WERI-Rb-1 (cell line): Measurements from ENCODE around the gene NAXD.
"Not testable (repeated sequence)": the region's sequence is repeated elsewhere in the genome, so short reads cannot be mapped to it uniquely, and the experiment has no call there.

Experiments
- DNase-seq: peaks from one replicate; pipeline ENCODE4 v3.0.0-alpha.2; 2020
- H3K27ac ChIP-seq: fragments of 250-450 bp; sonication (Bioruptor Pico); 2 replicates; pipeline ENCODE4 v1.5.1; 2020; ENCODE audit warnings: mild to moderate bottlenecking, moderate library complexity
- H3K27me3 ChIP-seq: fragments of 250-450 bp; sonication (Bioruptor Pico); 2 replicates; pipeline ENCODE4 v1.5.1; 2021; ENCODE audit warnings: mild to moderate bottlenecking, low read depth, moderate library complexity; ENCODE audit not compliant: insufficient read depth, severe bottlenecking
- H3K36me3 ChIP-seq: fragments of 250-450 bp; sonication (Bioruptor Pico); 2 replicates; pipeline ENCODE4 v1.5.1; 2020; ENCODE audit warnings: mild to moderate bottlenecking, moderate library complexity
- H3K4me3 ChIP-seq: 2 replicates; pipeline ENCODE4 v1.5.1; 2011; ENCODE audit warnings: low read depth, mild to moderate bottlenecking, control low read depth, low read length
- H3K9me3 ChIP-seq: fragments of 250-450 bp; sonication (Bioruptor Pico); 2 replicates; pipeline ENCODE4 v1.5.1; 2021; ENCODE audit warnings: mild to moderate bottlenecking, moderate library complexity; ENCODE audit not compliant: severe bottlenecking
- TF ChIP-seq, protein P1 (sequence below): IDR thresholded peaks from 2 replicates; pipeline ENCODE4 v1.5.1; 2011; ENCODE audit warnings: low read depth, mild to moderate bottlenecking, control low read depth, inconsistent platforms, low read length

NAXD gene

DNA sequence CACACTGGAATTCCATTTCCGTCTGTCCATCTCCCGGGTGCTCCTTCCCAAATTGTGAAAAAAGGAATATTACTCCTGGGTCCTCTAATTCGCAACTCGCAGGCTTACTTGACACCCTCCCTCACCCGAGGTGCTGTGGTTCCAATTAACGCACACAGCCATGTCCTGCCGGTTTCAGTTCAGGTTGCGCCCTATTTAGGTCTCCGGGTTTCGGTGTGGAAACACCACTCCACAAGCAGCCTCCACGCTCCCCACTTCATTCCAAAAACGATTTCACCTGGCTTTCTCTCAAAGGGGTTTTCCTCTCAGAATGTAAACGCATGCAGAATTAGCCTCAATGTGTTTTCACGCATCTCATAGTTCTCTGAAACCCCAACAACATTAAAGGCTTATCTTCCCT, 37.9 kb downstream of the NAXD start:
- no peak for DNase-seq
- no peaks in the 10 kb centered on the region for H3K9me3 ChIP-seq
- TF ChIP-seq, protein P1, sequence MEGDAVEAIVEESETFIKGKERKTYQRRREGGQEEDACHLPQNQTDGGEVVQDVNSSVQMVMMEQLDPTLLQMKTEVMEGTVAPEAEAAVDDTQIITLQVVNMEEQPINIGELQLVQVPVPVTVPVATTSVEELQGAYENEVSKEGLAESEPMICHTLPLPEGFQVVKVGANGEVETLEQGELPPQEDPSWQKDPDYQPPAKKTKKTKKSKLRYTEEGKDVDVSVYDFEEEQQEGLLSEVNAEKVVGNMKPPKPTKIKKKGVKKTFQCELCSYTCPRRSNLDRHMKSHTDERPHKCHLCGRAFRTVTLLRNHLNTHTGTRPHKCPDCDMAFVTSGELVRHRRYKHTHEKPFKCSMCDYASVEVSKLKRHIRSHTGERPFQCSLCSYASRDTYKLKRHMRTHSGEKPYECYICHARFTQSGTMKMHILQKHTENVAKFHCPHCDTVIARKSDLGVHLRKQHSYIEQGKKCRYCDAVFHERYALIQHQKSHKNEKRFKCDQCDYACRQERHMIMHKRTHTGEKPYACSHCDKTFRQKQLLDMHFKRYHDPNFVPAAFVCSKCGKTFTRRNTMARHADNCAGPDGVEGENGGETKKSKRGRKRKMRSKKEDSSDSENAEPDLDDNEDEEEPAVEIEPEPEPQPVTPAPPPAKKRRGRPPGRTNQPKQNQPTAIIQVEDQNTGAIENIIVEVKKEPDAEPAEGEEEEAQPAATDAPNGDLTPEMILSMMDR, result no peak
- no peak overlapping the region for H3K27ac ChIP-seq
- H3K36me3 ChIP-seq, result peaks cover 68% of the 10 kb centered on the region
- H3K27me3 ChIP-seq, result no peaks in the 10 kb centered on the region
- H3K4me3 ChIP-seq, result no peak overlapping the region

DNA sequence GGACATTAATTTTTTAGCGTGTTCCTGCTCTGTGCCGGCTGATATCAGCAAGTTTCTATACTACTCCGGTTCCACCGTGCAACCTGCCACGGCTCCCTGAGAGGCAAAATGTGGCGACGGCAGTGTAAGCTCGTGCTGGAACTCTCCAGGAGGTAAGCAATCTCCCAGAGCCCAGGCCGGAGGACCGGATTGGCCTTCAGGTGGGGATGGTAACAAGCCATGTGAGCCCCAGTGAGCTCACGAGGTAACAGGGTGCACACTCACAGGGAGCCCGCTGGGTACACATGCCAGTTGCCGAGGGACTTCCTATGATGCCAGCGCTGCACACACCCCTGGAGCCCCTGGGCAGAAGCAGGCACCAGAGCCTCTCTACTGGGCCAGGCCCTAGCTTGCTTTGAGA, 38.5 kb downstream of the NAXD start:
- no peak overlapping the region for H3K4me3 ChIP-seq
- TF ChIP-seq, protein P1, result no peak
- H3K27ac ChIP-seq, result no peak overlapping the region
- no peak for DNase-seq
- H3K9me3 ChIP-seq, result peaks cover 2% of the 10 kb centered on the region
- H3K27me3 ChIP-seq, result no peaks in the 10 kb centered on the region
- peaks cover 68% of the 10 kb centered on the region for H3K36me3 ChIP-seq

DNA sequence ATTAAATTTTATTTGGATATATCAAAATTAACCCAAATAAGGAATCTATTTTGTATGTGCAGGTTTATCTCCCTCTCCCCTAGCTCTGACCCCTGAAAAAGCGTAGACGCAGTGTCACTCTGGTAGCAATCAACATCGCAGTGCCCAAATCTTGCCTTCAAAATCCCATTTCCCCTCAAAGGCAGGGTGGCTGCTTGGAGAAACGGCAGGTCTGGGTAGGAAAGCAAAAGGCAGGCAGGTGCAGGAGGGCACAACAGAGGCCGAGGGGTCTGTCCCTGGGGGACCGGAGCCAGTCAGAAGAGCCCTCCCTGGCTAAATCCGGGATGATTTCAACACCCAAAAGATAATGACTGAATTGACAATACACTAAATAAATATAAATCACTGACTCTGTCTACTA, 41.9 kb downstream of the NAXD start:
- Histone ChIP-seq H3K27me3 (no peaks in the 10 kb centered on the region), H3K9me3 (peaks cover 5% of the 10 kb centered on the region), H3K36me3 (peaks cover 72% of the 10 kb centered on the region), H3K4me3 (no peak overlapping the region), H3K27ac (no peak overlapping the region)
- DNase-seq, result no peak
- TF ChIP-seq, protein P1, result no peak

DNA sequence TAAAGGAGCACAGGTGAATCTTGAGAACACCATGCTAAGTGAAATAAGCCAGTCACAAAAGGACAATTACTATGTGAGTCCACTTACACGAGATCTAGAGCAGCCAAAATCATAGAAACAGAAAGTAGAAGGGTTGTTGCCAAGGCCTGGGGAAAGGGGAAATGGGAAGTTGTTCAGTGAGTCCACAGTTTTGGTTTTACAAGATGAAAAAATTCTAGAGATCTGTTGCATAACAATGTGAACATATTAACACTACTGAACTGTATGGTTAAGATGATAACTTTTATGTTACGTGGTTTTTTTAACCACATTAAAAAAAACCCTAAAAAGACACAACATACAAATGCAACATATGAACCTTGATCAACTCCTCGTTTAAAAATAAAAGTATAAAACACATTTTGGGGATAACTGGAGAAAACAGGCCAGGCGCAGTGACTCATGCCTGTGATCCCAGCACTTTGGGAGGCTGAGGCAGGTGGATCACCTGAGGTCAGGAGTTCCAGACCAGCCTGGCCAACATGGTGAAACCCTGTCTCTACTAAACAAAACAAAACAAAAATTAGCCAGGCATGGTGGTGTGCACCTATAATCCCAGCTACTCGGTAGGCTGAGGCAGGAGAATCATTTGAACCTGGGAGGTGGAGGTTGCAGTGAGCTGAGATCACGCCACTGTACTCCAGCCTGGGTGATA, 43.0 kb downstream of the NAXD start:
- peaks cover 76% of the 10 kb centered on the region for H3K36me3 ChIP-seq
- not testable (repeated sequence) for H3K9me3 ChIP-seq, H3K4me3 ChIP-seq, H3K27me3 ChIP-seq, H3K27ac ChIP-seq, DNase-seq

DNA sequence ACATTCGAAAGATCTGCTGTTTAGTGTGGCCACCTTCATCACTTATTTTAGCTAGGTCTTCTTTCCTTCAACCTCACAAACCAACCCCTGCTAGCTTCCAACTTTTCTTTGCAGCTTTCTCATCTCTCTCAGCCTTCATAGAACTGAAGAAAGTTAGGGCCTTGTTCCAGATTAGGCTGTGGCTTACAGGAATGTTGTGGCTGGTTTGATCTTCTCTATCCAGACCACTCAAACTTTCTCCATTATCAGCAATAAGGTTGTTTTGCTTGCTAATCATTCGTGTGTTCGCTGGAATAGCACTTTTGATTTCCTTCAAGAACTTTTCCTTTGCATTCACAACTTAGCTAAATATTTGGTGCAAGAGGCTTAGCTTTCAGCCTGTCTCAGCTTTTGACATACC, 45.9 kb downstream of the NAXD start:
- Histone ChIP-seq H3K27ac (no peak overlapping the region), H3K9me3 (peaks cover 5% of the 10 kb centered on the region), H3K27me3 (no peaks in the 10 kb centered on the region), H3K36me3 (peaks cover 80% of the 10 kb centered on the region), H3K4me3 (no peak overlapping the region)
- TF ChIP-seq, protein P1, result no peak
- DNase-seq, result no peak

DNA sequence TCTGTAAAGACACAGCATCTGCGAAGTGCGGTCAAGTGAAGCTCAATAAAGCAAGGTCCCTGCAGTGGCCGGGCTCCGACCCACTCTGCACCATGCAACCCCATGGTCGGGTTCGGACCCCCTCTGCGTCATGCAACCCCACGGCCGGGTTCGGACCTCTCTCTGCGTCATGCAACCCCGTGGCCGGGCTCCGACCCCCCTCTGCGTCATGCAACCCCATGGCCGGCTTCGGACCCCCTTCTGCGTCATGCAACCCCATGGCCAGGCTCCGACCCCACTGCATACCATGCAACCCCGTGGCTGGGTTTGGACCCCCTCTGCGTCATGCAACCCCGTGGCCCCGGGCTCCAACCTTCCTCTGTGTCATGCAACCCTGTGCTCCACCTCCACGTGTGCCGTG, 46.7 kb downstream of the NAXD start:
- no peak overlapping the region for H3K27ac ChIP-seq
- TF ChIP-seq, protein P1, result no peak
- H3K4me3 ChIP-seq, result no peak overlapping the region
- no peaks in the 10 kb centered on the region for H3K27me3 ChIP-seq
- H3K36me3 ChIP-seq, result peaks cover 88% of the 10 kb centered on the region
- no peak for DNase-seq
- peaks cover 5% of the 10 kb centered on the region for H3K9me3 ChIP-seq
